ENCODE data around the gene BEND7.

BEND7 gene

DNA sequence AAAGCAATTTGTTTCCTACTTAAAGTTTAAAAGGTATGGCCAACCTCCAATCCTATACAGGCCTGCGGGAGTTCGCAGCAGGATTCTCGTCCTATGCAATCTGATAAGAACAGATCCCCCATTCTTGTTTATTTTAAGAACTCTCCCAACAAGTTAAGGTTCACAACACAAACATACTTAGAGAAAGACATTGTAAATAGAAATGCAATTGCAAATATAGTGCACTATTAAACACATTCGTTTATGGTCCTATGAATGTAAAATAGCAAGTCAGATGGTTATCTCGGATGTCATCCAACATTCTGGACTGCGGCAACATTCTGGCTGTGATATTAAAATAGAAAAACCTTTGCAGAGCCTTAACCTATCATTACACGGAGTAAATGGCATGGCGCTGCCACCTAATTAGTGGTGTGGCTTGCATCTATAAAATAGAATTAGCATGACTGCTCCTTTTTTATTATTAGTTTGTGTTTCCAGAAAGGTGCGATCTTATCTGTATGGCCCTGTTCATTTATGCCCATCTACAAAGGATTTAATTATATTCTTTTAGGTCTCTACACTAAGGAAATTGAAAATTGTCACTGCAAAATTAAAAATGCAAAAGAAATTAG lies 37.0 kb downstream of the BEND7 start:
- Mint-ChIP-seq H3K27me3 (peaks cover 30% of the 10 kb centered on the region), H3K36me3 (ENCODE audit: insufficient read depth) (peaks cover 1% of the 10 kb centered on the region), H3K4me1 (no peaks in the 10 kb centered on the region), H3K4me3 (no peak overlapping the region), H3K27ac (ENCODE audit: low read depth) (no peak overlapping the region), H3K9me3 (no peaks in the 10 kb centered on the region)
- no peak for DNase-seq (ENCODE audit: low spot score in 2 of 2)
- no peak for ATAC-seq (replicated peaks; ENCODE audit: extremely low read depth, poor library complexity, severe bottlenecking)

DNA sequence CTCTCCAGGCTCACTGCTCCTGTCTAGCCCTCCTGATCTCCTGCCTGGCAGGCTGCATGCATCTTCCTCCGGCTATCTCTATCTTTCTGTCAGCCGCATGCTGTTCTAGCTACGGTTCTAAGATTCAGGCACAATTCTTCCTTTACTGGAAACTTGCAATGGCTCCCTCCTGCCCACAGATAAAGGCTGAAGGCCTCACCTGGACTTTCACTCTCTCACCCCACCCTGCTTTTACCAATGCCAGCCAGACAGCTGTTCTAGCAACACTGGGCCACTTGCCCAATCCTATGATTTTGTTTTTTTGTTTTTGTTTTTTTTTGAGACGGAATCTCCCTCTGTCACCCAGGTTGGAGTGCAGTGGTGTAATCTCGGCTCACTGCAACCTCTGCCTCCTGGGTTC lies 38.3 kb downstream of the BEND7 start:
- Mint-ChIP-seq H3K36me3 (ENCODE audit: insufficient read depth) (peaks cover 1% of the 10 kb centered on the region), H3K4me3 (no peak overlapping the region), H3K9me3 (no peaks in the 10 kb centered on the region), H3K27ac (ENCODE audit: low read depth) (no peak overlapping the region), H3K27me3 (peaks cover 19% of the 10 kb centered on the region), H3K4me1 (no peaks in the 10 kb centered on the region)
- DNase-seq (ENCODE audit: low spot score in 2 of 2) (no peak), ATAC-seq (replicated peaks; ENCODE audit: extremely low read depth, poor library complexity, severe bottlenecking) (no peak)

DNA sequence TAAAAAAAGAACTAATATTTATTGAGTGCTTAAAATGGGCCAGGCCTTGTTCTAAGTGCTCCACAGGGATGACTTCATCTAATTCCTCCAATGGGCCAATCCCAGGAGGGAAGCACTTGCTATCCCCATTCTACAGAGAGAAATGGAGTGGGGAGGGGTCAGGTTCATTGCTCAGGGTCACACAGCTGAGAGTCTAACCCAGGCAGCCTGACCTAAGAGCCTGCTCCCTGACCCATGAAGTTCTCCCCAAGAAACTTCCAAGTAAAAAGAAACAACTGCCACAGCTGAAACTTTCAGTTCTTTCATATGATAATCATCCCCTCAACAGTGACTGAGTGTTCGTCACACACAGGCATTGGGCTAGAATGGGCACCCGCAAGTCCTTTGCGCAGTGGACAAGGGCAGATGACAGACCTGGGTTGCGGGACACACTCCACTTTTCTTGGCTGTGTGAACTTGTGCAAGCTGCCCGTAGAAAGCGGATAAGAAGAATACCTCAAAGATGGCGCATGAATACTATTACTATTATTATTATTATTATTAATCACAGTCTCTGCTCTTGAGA lies 39.7 kb downstream of the BEND7 start:
- Mint-ChIP-seq H3K4me3 (no peak overlapping the region), H3K4me1 (no peaks in the 10 kb centered on the region), H3K9me3 (no peaks in the 10 kb centered on the region), H3K27ac (ENCODE audit: low read depth) (no peak overlapping the region), H3K36me3 (ENCODE audit: insufficient read depth) (peaks cover 1% of the 10 kb centered on the region), H3K27me3 (peaks cover 24% of the 10 kb centered on the region)
- DNase-seq (ENCODE audit: low spot score in 2 of 2) (no peak), ATAC-seq (replicated peaks; ENCODE audit: extremely low read depth, poor library complexity, severe bottlenecking) (no peak)

DNA sequence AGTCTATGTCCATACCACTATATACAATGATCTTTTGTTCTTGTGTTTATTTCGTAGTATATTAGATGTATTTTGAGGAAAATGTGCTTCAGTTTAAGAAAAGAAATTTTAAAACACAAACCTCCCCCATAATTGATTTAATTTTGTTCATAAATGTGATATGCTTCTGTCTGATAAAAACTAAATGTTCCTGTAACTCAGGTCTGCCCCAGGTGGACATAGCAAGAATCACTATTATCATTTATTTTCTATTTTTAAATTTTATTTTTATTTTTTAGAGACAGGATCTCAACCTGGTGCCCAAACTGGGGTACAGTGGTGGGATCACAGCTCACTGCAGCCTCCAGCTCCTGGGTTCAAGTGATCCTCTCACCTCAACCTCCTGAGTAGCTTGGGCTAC lies 43.2 kb downstream of the BEND7 start:
- DNase-seq (ENCODE audit: low spot score in 2 of 2), result no peak
- ATAC-seq (replicated peaks; ENCODE audit: extremely low read depth, poor library complexity, severe bottlenecking), result no peak
- no peaks in the 10 kb centered on the region for H3K4me1 Mint-ChIP-seq

DNA sequence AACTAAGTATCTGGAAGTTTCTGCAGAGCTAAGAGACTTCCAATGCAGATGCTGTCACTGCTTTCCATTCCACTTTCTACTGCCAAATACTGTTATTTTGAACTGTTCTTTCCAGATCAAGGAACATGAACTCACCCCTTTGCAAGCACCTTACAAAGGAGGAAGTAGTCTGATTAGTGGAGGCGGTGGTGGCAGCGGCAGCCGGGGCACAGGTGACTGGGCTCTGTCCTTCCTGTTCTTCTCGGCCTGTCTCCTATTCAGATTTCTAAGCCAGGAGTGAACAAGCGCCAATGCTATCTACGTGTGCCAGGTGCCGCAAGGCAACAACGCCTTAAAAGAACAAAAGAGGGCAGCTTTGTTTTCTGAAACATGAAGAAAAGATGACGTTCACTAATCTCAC lies 44.9 kb downstream of the BEND7 start:
- Mint-ChIP-seq H3K27me3 (peaks cover 59% of the 10 kb centered on the region), H3K36me3 (ENCODE audit: insufficient read depth) (no peaks in the 10 kb centered on the region), H3K27ac (ENCODE audit: low read depth) (no peak overlapping the region), H3K4me1 (no peaks in the 10 kb centered on the region), H3K9me3 (no peaks in the 10 kb centered on the region), H3K4me3 (no peak overlapping the region)
- DNase-seq (ENCODE audit: low spot score in 2 of 2) (no peak), ATAC-seq (replicated peaks; ENCODE audit: extremely low read depth, poor library complexity, severe bottlenecking) (peak; percentile 32)

More for the DNA sequence above, 43.2 kb downstream of the BEND7 start:
- Mint-ChIP-seq H3K4me3 (no peak overlapping the region), H3K27ac (ENCODE audit: low read depth) (no peak overlapping the region), H3K9me3 (no peaks in the 10 kb centered on the region), H3K27me3 (peaks cover 55% of the 10 kb centered on the region), H3K36me3 (ENCODE audit: insufficient read depth) (no peaks in the 10 kb centered on the region)

DNA sequence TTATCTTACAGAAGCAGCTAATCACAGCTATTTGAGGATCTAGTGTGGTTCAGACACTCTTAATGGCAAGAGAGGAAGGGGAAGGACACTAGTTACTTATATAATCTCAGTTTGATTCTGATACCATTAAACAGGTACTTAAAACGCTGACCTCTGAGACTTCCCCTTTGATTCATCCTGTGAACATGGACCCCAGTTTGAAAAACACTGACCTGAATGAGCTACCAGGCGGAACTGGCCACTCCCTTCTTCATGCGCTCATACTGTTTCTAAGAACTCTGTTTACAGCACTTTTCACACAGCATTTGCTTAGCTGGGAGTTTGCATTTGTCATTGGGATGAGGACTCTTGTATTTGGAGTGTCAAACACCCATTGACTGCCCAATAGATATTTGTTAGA lies 45.7 kb downstream of the BEND7 start:
- DNase-seq (ENCODE audit: low spot score in 2 of 2) (no peak), ATAC-seq (replicated peaks; ENCODE audit: extremely low read depth, poor library complexity, severe bottlenecking) (no peak)
- H3K36me3 Mint-ChIP-seq (ENCODE audit: insufficient read depth), result no peaks in the 10 kb centered on the region
- no peak overlapping the region for H3K4me3 Mint-ChIP-seq
- H3K27me3 Mint-ChIP-seq, result peaks cover 61% of the 10 kb centered on the region
- no peaks in the 10 kb centered on the region for H3K9me3 Mint-ChIP-seq
- no peak overlapping the region for H3K27ac Mint-ChIP-seq (ENCODE audit: low read depth)
- H3K4me1 Mint-ChIP-seq, result no peaks in the 10 kb centered on the region

DNA sequence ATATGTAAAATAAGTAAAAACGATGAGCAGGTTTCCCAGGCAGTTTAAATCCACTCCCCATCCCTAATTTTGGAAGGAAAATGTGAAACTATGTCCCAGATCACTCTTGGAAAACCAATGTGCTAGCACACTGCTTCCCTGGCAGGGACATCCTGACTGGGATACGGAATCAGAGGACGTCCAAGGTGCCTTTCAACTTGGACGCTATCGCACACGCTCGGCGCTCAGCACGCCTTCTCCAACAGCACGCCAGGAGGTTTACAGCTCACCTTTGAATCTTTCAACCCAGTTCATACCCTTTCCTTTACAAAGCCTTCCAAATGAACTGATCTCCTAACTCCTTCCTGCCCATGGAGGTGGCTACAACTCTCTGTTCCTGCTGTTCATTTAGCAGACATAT lies 47.1 kb downstream of the BEND7 start:
- ATAC-seq (replicated peaks; ENCODE audit: extremely low read depth, poor library complexity, severe bottlenecking), result no peak

DNA sequence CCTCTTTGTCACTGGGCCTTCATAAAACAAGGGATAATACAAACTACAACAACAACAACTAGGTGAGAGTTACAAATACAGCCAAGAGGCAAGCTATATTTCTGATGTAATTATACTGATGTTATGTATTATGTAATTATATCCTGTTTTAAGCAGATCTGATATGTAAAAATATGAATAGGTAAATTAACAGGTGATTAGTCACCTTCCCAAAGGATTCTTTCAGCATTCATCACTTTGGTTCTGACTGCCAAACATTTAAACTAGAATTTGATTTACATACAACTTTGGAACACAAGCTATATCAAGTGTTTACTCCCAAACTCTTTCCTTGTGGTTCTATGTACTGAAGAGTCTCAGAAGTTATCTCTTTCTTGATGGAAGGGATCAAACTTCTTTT lies 53.7 kb downstream of the BEND7 start:
- ATAC-seq (replicated peaks; ENCODE audit: extremely low read depth, poor library complexity, severe bottlenecking), result no peak
- no peak overlapping the region for H3K4me3 Mint-ChIP-seq
- H3K36me3 Mint-ChIP-seq (ENCODE audit: insufficient read depth), result no peaks in the 10 kb centered on the region
- no peak for DNase-seq (ENCODE audit: low spot score in 2 of 2)
- no peaks in the 10 kb centered on the region for H3K9me3 Mint-ChIP-seq
- no peak overlapping the region for H3K27ac Mint-ChIP-seq (ENCODE audit: low read depth)
- H3K4me1 Mint-ChIP-seq, result no peaks in the 10 kb centered on the region
- H3K27me3 Mint-ChIP-seq, result peaks cover 20% of the 10 kb centered on the region

More for the DNA sequence above, 47.1 kb downstream of the BEND7 start:
- Mint-ChIP-seq H3K36me3 (ENCODE audit: insufficient read depth) (no peaks in the 10 kb centered on the region), H3K9me3 (no peaks in the 10 kb centered on the region), H3K4me3 (no peak overlapping the region), H3K27ac (ENCODE audit: low read depth) (no peak overlapping the region), H3K4me1 (no peaks in the 10 kb centered on the region), H3K27me3 (peaks cover 73% of the 10 kb centered on the region)
- DNase-seq (ENCODE audit: low spot score in 2 of 2), result no peak

DNA sequence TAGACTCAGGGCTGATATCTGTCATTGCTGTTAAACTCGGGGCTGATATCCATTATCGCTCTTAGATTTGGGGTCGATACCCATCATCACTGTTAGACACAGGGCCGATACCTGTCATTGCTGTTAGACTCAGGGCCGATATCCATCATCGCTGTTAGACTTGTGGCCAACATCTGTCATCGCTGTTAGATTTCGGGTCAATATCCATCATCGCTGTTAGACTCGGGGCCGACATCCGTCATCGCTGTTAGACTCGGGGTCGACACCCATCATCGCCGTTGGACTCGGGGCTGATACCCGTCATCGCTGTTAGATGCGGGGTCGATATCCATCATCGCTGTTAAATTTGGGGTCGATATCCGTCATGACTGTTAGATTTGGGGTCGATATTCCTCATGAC lies 54.8 kb downstream of the BEND7 start:
- ATAC-seq (replicated peaks; ENCODE audit: extremely low read depth, poor library complexity, severe bottlenecking), result no peak

DNA sequence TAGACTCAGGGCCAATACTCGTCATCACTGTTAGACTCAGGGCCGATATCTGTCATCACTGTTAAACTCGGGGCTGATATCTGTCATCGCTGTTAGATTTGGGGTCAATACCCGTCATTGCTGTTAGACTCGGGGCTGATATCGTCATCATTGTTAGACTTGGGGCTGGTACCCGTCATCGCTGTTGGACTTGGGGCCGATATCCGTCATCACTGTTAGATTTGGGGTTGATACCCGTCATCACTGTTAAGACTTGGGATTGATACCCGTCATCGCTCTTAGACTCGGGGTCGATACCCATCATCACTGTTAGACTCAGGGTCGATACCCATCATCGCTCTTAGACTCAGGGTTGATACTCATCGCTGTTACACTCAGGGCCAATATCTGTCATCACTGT lies 56.5 kb downstream of the BEND7 start:
- no peaks in the 10 kb centered on the region for H3K4me1 Mint-ChIP-seq
- no peak overlapping the region for H3K4me3 Mint-ChIP-seq
- H3K27ac Mint-ChIP-seq (ENCODE audit: low read depth), result no peak overlapping the region
- peaks cover 18% of the 10 kb centered on the region for H3K27me3 Mint-ChIP-seq
- peaks cover 3% of the 10 kb centered on the region for H3K36me3 Mint-ChIP-seq (ENCODE audit: insufficient read depth)
- no peaks in the 10 kb centered on the region for H3K9me3 Mint-ChIP-seq
- DNase-seq (ENCODE audit: low spot score in 2 of 2) (no peak), ATAC-seq (replicated peaks; ENCODE audit: extremely low read depth, poor library complexity, severe bottlenecking) (no peak)

More for the DNA sequence above, 54.8 kb downstream of the BEND7 start:
- H3K27ac Mint-ChIP-seq (ENCODE audit: low read depth), result no peak overlapping the region
- H3K27me3 Mint-ChIP-seq, result peaks cover 14% of the 10 kb centered on the region
- H3K4me1 Mint-ChIP-seq, result no peaks in the 10 kb centered on the region
- no peak for DNase-seq (ENCODE audit: low spot score in 2 of 2)
- H3K36me3 Mint-ChIP-seq (ENCODE audit: insufficient read depth), result peaks cover 3% of the 10 kb centered on the region
- H3K4me3 Mint-ChIP-seq, result no peak overlapping the region
- H3K9me3 Mint-ChIP-seq, result no peaks in the 10 kb centered on the region

DNA sequence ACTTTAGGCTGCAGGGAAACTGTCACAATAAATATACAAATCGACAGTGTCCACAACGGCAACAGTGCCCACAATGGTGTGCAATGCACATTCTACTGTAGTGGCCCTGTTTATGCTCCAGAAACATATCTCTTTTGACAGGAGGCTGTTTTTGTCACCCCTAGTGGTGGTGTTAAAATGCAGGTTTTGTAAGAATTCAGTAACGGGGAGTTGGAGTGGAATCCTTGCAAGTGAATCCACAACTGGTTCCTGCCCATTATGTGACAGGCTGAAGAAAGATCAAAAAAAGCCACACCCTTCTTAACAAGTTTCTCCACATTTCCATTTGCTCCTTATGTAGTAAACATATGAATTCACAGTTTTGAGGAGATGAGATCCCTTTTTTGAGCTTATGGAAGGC lies 58.5 kb downstream of the BEND7 start:
- H3K27ac Mint-ChIP-seq (ENCODE audit: low read depth), result no peak overlapping the region
- peaks cover 3% of the 10 kb centered on the region for H3K36me3 Mint-ChIP-seq (ENCODE audit: insufficient read depth)
- H3K9me3 Mint-ChIP-seq, result no peaks in the 10 kb centered on the region
- no peak for DNase-seq (ENCODE audit: low spot score in 2 of 2)
- H3K4me3 Mint-ChIP-seq, result no peak overlapping the region
- no peak for ATAC-seq (replicated peaks; ENCODE audit: extremely low read depth, poor library complexity, severe bottlenecking)
- peaks cover 13% of the 10 kb centered on the region for H3K27me3 Mint-ChIP-seq
- no peaks in the 10 kb centered on the region for H3K4me1 Mint-ChIP-seq

DNA sequence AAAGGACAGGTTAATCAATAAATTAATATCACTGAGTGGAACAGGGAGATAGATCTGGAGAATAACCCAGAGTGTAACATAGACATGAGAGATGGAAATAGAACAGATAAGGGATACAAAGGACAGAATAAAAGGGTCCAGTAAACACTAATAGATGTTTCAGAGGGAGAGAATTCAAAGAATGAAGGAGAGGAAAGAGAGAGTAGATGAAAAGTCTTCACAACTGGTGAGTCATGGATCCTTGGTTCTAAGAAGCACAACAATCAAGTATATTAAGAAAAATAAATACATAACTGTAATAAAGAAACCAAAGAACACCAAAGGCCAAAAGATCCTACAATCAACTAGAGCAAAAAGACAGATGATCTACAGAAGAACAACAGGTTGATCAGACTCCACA lies 66.3 kb downstream of the BEND7 start:
- DNase-seq (ENCODE audit: low spot score in 2 of 2), result no peak
- Mint-ChIP-seq H3K9me3 (no peaks in the 10 kb centered on the region), H3K36me3 (ENCODE audit: insufficient read depth) (no peaks in the 10 kb centered on the region), H3K4me3 (no peak overlapping the region), H3K4me1 (no peaks in the 10 kb centered on the region), H3K27ac (ENCODE audit: low read depth) (no peak overlapping the region), H3K27me3 (peaks cover 62% of the 10 kb centered on the region)
- ATAC-seq (replicated peaks; ENCODE audit: extremely low read depth, poor library complexity, severe bottlenecking), result no peak

DNA sequence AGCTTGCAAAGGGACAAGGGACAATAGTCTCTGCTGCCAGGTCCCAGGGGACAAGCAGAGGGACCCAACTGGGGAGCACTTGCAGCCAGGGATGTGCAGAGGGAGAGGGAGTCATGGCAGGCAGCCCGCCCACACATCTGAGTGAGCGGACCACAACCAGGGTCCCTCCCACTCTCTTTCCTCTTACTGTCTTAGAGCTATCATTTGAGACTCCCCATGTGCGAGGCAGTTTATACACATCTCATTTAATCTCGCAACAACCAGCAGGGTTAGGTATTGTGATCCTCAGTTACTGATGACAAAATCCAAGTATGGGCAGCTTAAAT lies 70.2 kb downstream of the BEND7 start:
- Mint-ChIP-seq H3K27ac (ENCODE audit: low read depth) (no peak overlapping the region), H3K27me3 (peaks cover 85% of the 10 kb centered on the region), H3K4me1 (peaks cover 5% of the 10 kb centered on the region), H3K4me3 (no peak overlapping the region), H3K36me3 (ENCODE audit: insufficient read depth) (no peaks in the 10 kb centered on the region), H3K9me3 (no peaks in the 10 kb centered on the region)
- no peak for DNase-seq (ENCODE audit: low spot score in 2 of 2)
- no peak for ATAC-seq (replicated peaks; ENCODE audit: extremely low read depth, poor library complexity, severe bottlenecking)
